H1 (cell line): Measurements from ENCODE around the gene COL4A1. TPM values are rescaled to one million over a fixed set of nuclear protein-coding genes. Genes with fewer than 3 reads are reported as not detected.

ENCODE experiments used
- CTCF ChIA-PET: fragments of 300-600 bp; sonication (Branson Sonifier 250); formaldehyde crosslinking; loops from one replicate; lab custom pipeline; 2021; ENCODE audit not compliant: partially characterized antibody; lab: Charles Lee
- POLR2A ChIA-PET: fragments of 300-600 bp; sonication (Branson Sonifier 250); formaldehyde crosslinking; loops from one replicate; lab custom pipeline; 2021; ENCODE audit warnings: inconsistent platforms; ENCODE audit not compliant: partially characterized antibody; lab: Charles Lee
- DNase-seq, 2 experiments: peaks; one replicate each; pipeline versions ENCODE4 v3.0.0 to v3.0.0-alpha.2; 2010 to 2022; ENCODE audit warnings: low spot score in 2 of 2, low read depth in 1 of 2, mixed read lengths in 1 of 2
- FAIRE-seq: peaks from 2 replicates; lab custom pipeline; 2011; peaks lifted over from hg19 to GRCh38; lab: Jason Lieb, UNC
- H2AFZ ChIP-seq: 2 replicates; pipeline ENCODE4 v1.8.1; 2012; ENCODE audit warnings: low read length, inconsistent platforms
- H2AK5ac ChIP-seq: 2 replicates; pipeline ENCODE4 v1.6.1; 2013; ENCODE audit warnings: low read depth, low read length
- H2BK120ac ChIP-seq: replicated peaks from 2 replicates; pipeline ENCODE3; 2013; ENCODE audit warnings: low read depth, low read length, inconsistent platforms
- H2BK12ac ChIP-seq: 2 replicates; pipeline ENCODE4 v1.6.1; 2013; ENCODE audit warnings: low read depth, low read length
- H2BK15ac ChIP-seq: 2 replicates; pipeline ENCODE4 v1.6.1; 2013; ENCODE audit warnings: low read length
- H2BK20ac ChIP-seq: 2 replicates; pipeline ENCODE4 v1.6.1; 2013; ENCODE audit warnings: low read length
- H2BK5ac ChIP-seq: 2 replicates; pipeline ENCODE4 v1.6.1; 2013; ENCODE audit warnings: low read depth, low read length
- H3K14ac ChIP-seq: 2 replicates; pipeline ENCODE4 v1.6.1; 2013; ENCODE audit warnings: inconsistent platforms; ENCODE audit not compliant: insufficient read length
- H3K18ac ChIP-seq: 2 replicates; pipeline ENCODE4 v1.6.1; 2013; ENCODE audit warnings: low read length; ENCODE audit errors: extremely low read depth
- H3K23ac ChIP-seq: 2 replicates; pipeline ENCODE4 v1.6.1; 2013; ENCODE audit warnings: inconsistent platforms; ENCODE audit not compliant: insufficient read length
- H3K23me2 ChIP-seq: 2 replicates; pipeline ENCODE4 v1.6.1; 2013; ENCODE audit warnings: low read depth, low read length
- H3K27ac ChIP-seq: 2 replicates; pipeline ENCODE4 v1.6.1; 2011; ENCODE audit warnings: low read depth, low read length, inconsistent platforms
- H3K27me3 ChIP-seq, 4 experiments: replicated peaks in 1 of 4; 1 replicate in 1 of 4; 2 replicates in 3 of 4; pipeline versions ENCODE4 v1.6.1 to v1.8.1; 2011 to 2013; ENCODE audit warnings: low read length in 3 of 4, mild to moderate bottlenecking in 3 of 4, inconsistent platforms in 2 of 4, mixed read lengths in 2 of 4, moderate library complexity in 1 of 4; ENCODE audit not compliant: control insufficient read depth in 3 of 4, insufficient read depth in 3 of 4; ENCODE audit errors: extremely low read depth in 1 of 4
- H3K36me3 ChIP-seq, 4 experiments: 2 replicates each; pipeline versions ENCODE4 v1.6.1 to v1.8.1; 2011 to 2013; ENCODE audit warnings: mild to moderate bottlenecking in 4 of 4, low read length in 3 of 4, moderate library complexity in 2 of 4, control low read depth in 1 of 4, inconsistent platforms in 1 of 4; ENCODE audit not compliant: insufficient read depth in 4 of 4, control insufficient read depth in 2 of 4
- H3K4ac ChIP-seq: replicated peaks from 2 replicates; pipeline ENCODE3; 2013; ENCODE audit warnings: low read length, low read depth, mixed read lengths, inconsistent platforms; ENCODE audit not compliant: insufficient read length
- H3K4me1 ChIP-seq, 4 experiments: replicated peaks in 1 of 4; 1 replicate in 1 of 4; 2 replicates in 3 of 4; pipeline versions ENCODE4 v1.6.1 to v1.8.1; 2011 to 2013; ENCODE audit warnings: low read length in 3 of 4, inconsistent platforms in 2 of 4, mixed read lengths in 1 of 4; ENCODE audit not compliant: insufficient read depth in 4 of 4, control insufficient read depth in 3 of 4
- H3K4me2 ChIP-seq, 2 experiments: 2 replicates each; pipeline versions ENCODE4 v1.6.1 to v1.8.1; 2011 to 2013; ENCODE audit warnings: low read depth in 2 of 2, low read length in 2 of 2, control low read depth in 1 of 2, inconsistent platforms in 1 of 2, mild to moderate bottlenecking in 1 of 2; ENCODE audit not compliant: insufficient read depth in 1 of 2
- H3K4me3 ChIP-seq, 4 experiments: fragments of 200-600, 300-600 bp in 1 of 4; sonication (generic), shearing (Covaris generic), sonication (Bioruptor Twin) in 1 of 4; 2 replicates each; pipeline versions ENCODE4 v1.5.1 to v1.8.1; 2011 to 2016; ENCODE audit warnings: low read length in 4 of 4, low read depth in 3 of 4, control low read depth in 2 of 4, inconsistent platforms in 2 of 4, mild to moderate bottlenecking in 2 of 4, mixed read lengths in 1 of 4, moderate library complexity in 1 of 4; ENCODE audit not compliant: insufficient read depth in 2 of 4; ENCODE audit errors: extremely low read depth in 1 of 4
- H3K56ac ChIP-seq: replicated peaks from 2 replicates; pipeline ENCODE3; 2013; ENCODE audit warnings: low read depth, mild to moderate bottlenecking, mixed read lengths, low read length, inconsistent platforms; ENCODE audit not compliant: insufficient read length
- H3K79me1 ChIP-seq: 2 replicates; pipeline ENCODE4 v1.6.1; 2013; ENCODE audit warnings: low read depth, low read length, control low read depth
- H3K79me2 ChIP-seq, 2 experiments: 2 replicates each; pipeline versions ENCODE4 v1.6.1 to v1.8.1; 2012 to 2013; ENCODE audit warnings: low read length in 2 of 2, mild to moderate bottlenecking in 2 of 2, inconsistent platforms in 1 of 2; ENCODE audit not compliant: insufficient read depth in 2 of 2, control insufficient read depth in 1 of 2
- H3K9ac ChIP-seq, 4 experiments: replicated peaks in 1 of 4; 1 replicate in 1 of 4; 2 replicates in 3 of 4; pipeline versions ENCODE4 v1.6.1 to v1.8.1; 2011 to 2013; ENCODE audit warnings: low read depth in 3 of 4, low read length in 3 of 4, control low read depth in 2 of 4, mild to moderate bottlenecking in 2 of 4, moderate library complexity in 2 of 4, inconsistent platforms in 1 of 4; ENCODE audit errors: extremely low read depth in 1 of 4
- H3K9me3 ChIP-seq, 2 experiments: 2 replicates each; pipeline versions ENCODE4 v1.6.1 to v1.8.1; 2012 to 2013; ENCODE audit warnings: mild to moderate bottlenecking in 2 of 2, moderate library complexity in 2 of 2, control low read depth in 1 of 2, inconsistent platforms in 1 of 2, low read depth in 1 of 2, low read length in 1 of 2, mixed read lengths in 1 of 2; ENCODE audit not compliant: insufficient read depth in 2 of 2
- H4K20me1 ChIP-seq, 2 experiments: replicated peaks in 1 of 2; 2 replicates each; pipeline versions ENCODE3 to v1.8.1; 2011 to 2013; ENCODE audit warnings: inconsistent platforms in 2 of 2, low read length in 2 of 2, mild to moderate bottlenecking in 1 of 2; ENCODE audit not compliant: insufficient read depth in 2 of 2, control insufficient read depth in 1 of 2
- H4K5ac ChIP-seq: 2 replicates; pipeline ENCODE4 v1.6.1; 2013; ENCODE audit warnings: low read length, low read depth, mixed read lengths, inconsistent platforms; ENCODE audit not compliant: insufficient read length
- H4K8ac ChIP-seq: 2 replicates; pipeline ENCODE4 v1.8.0; 2013; ENCODE audit warnings: mild to moderate bottlenecking, moderate library complexity, low read length, inconsistent platforms; ENCODE audit not compliant: insufficient read depth; ENCODE audit errors: extremely low read depth
- H4K91ac ChIP-seq: replicated peaks from 2 replicates; pipeline ENCODE3; 2013; ENCODE audit warnings: low read length, mixed read lengths, inconsistent platforms; ENCODE audit not compliant: insufficient read length
- CBX5 ChIP-seq: fragments of 300-800, 300-1000 bp; sonication (generic); IDR thresholded peaks from 2 replicates; pipeline ENCODE4 v1.7.1; 2016; ENCODE audit warnings: antibody characterized with exemption, low read length, low read depth
- CTBP2 ChIP-seq: IDR thresholded peaks from 2 replicates; pipeline ENCODE4 v1.7.0; 2011; ENCODE audit warnings: borderline replicate concordance, mild to moderate bottlenecking, moderate library complexity, mixed read lengths, low read length; ENCODE audit not compliant: insufficient read depth, insufficient read length
- EZH2 ChIP-seq: fragments of 200-600 bp; sonication (generic); IDR thresholded peaks from 2 replicates; pipeline ENCODE4 v1.7.1; 2012; ENCODE audit warnings: low read depth, mild to moderate bottlenecking, moderate library complexity, low read length, inconsistent platforms; ENCODE audit not compliant: severe bottlenecking
- HDAC2 ChIP-seq, 2 experiments: fragments of 300-600 bp in 1 of 2; sonication (generic) in 1 of 2; IDR thresholded peaks; 2 replicates each; pipeline ENCODE4 v1.6.1; 2011 to 2012; ENCODE audit warnings: low read depth in 2 of 2, low read length in 2 of 2, mild to moderate bottlenecking in 2 of 2, moderate library complexity in 2 of 2, borderline replicate concordance in 1 of 2, inconsistent platforms in 1 of 2
- PHF8 ChIP-seq: fragments of 200-600 bp; sonication (generic); conservative IDR thresholded peaks from 2 replicates; pipeline ENCODE4 v1.7.1; 2012; ENCODE audit warnings: low read depth, mild to moderate bottlenecking, inconsistent platforms, low read length, moderate library complexity
- RXRA ChIP-seq: IDR thresholded peaks from 2 replicates; pipeline ENCODE4 v1.6.1; 2011; ENCODE audit warnings: low read depth, mild to moderate bottlenecking, low read length, moderate library complexity; ENCODE audit not compliant: insufficient read depth
- TCF12 ChIP-seq: IDR thresholded peaks from 2 replicates; pipeline ENCODE4 v1.6.1; 2011; ENCODE audit warnings: low read depth, mild to moderate bottlenecking, low read length
- TEAD4 ChIP-seq: IDR thresholded peaks from 2 replicates; pipeline ENCODE4 v1.6.1; 2012; ENCODE audit warnings: low read depth, low read length, inconsistent platforms, mixed read lengths
- ZNF274 ChIP-seq: IDR thresholded peaks from 2 replicates; pipeline ENCODE4 v1.7.0; 2012; ENCODE audit warnings: low read length, borderline replicate concordance; ENCODE audit errors: extremely low read depth
- WGBS, 2 experiments: shearing (Covaris generic) in 1 of 2; methylation state at CpG; one replicate each; pipeline versions ENCODE4 v1.1.6 to v1.1.7; 2013 to 2015; ENCODE audit warnings: low lambda C conversion rate in 2 of 2, mixed read lengths in 2 of 2, inconsistent platforms in 1 of 2, low coverage in 1 of 2, missing lambda C conversion rate in 1 of 2; ENCODE audit not compliant: insufficient replicate concordance in 2 of 2, insufficient coverage in 1 of 2, insufficient read length in 1 of 2; ENCODE audit errors: extremely low coverage in 1 of 2, missing lambda C conversion rate in 1 of 2; 5-methylcytosine and 5-hydroxymethylcytosine counted together
- polyA plus RNA-seq, 7 experiments: library from polyadenylated mRNA; depleted of rRNA in 3 of 7; stranded (reverse) in 5 of 7; unstranded in 2 of 7; fragments of >200 nt in 5 of 7; fragments of 200-250 nt in 2 of 7; gene quantifications; 1 replicate in 5 of 7; 2 replicates in 1 of 7; 4 replicates in 1 of 7; pipeline versions ENCODE4 v1.2.1 to v1.2.3, GENCODE V29; 2011 to 2013; ENCODE audit warnings: missing spikeins in 2 of 7, mixed read lengths in 2 of 7
- total RNA-seq: library from RNA; stranded (reverse); fragmentation: NEBNext Ultra II Directional; extraction: Animal tissue kit (Norgen Biotek cat#: 25700); gene quantifications from 2 replicates; pipeline ENCODE4 v1.2.1, GENCODE V29; 2021
- TF ChIP-seq, protein P1 (sequence below): IDR thresholded peaks from 2 replicates; pipeline ENCODE4 v1.6.1; 2012; ENCODE audit warnings: low read length, inconsistent platforms

The COL4A1 gene
- total and polyA plus RNA-seq, 2 of the 8 experiments (the other 6 are each of a cell fraction or from before 2014, with no cell fraction given), result 30.7 to 82.0 TPM

DNA sequence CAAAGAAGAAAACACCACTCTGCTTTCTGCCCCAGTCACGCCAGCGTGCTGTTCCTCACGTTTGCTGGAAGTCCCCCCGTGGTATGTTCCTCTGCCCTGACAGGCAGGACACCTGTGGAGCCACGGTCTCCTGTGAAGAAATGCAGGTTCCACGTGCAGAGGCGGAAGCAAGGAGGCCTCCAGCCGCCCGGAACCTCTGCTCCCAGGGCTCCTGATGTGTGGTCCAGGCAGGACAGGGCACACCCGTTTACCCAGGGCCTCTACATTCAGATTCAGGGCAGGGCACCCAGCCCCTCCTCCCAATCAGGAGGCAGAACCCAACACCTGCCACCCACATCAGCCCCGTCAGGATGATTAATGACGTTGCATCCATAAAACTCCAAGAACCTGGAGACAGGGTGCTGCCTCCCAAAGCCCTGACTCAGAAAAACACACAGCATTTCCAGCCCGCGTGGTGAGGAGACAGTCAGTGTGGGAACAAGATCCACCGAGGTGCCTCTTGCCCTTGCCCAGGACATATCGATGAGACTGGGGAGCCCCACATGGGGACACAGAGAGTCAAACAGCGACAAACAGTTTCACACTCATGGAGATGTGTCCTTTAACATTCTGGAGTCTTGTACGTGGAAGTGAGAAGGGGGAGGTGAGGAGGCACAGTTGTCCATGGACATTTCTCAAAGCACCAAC lies 76.2 kb downstream of the COL4A1 start:
- Histone ChIP-seq H4K5ac (no peak overlapping the region), H4K91ac (no peak overlapping the region), H3K56ac (no peak overlapping the region), H4K8ac (no peak overlapping the region), H3K27me3 (no peaks in the 10 kb centered on the region), H3K4ac (no peak overlapping the region), H3K18ac (no peak overlapping the region), H2BK12ac (no peak overlapping the region), H4K20me1 (peaks cover 2 to 4% of the 10 kb centered on the region in 2 experiments), H3K14ac (no peak overlapping the region), H3K4me1 (peaks cover 0 to 4% (median 0%) of the 10 kb centered on the region in 4 experiments; a peak in 3 of 7 replicates), H3K4me3 (no peak overlapping the region), H3K23me2 (peaks cover 3% of the 10 kb centered on the region; the same call in 1 of the 2 replicates), H2BK15ac (no peak overlapping the region), H3K23ac (no peak overlapping the region), H3K79me2 (no peaks in the 10 kb centered on the region), H2BK20ac (no peak overlapping the region), H3K9ac (no peak overlapping the region), H3K9me3 (no peaks in the 10 kb centered on the region), H2AFZ (no peak overlapping the region), H3K79me1 (peaks cover 6% of the 10 kb centered on the region), H3K4me2 (no peak overlapping the region), H2BK5ac (no peak overlapping the region), H2AK5ac (no peak overlapping the region), H3K36me3 (no peaks in the 10 kb centered on the region), H2BK120ac (no peak overlapping the region), H3K27ac (no peak overlapping the region)
- ChIA-PET CTCF (interaction anchor here (3.6 kb wide), 1 partner anchor 14 kb away, joined by 29 read pairs; no protein-coding TSS in a partner anchor), POLR2A (no interaction called here)
- FAIRE-seq (no peak), DNase-seq (no peak)
- WGBS, 2 experiments, result 89% methylated on average over 17 of the region's 18 CpGs; no CpG with 5 or more reads in 1 of the 2 experiments
- no peak for TF ChIP-seq PHF8
- no peak for TF ChIP-seq EZH2
- TF ChIP-seq CBX5, result no peak
- TF ChIP-seq CTBP2, result no peak
- no peak for TF ChIP-seq TCF12
- TF ChIP-seq TEAD4, result no peak
- TF ChIP-seq HDAC2 (IDR thresholded peaks at IDR 0.05; ENCODE audit: borderline replicate concordance in 1 of 2, low read depth in 2 of 2, low read length in 2 of 2), result no peak
- no peak for TF ChIP-seq RXRA
- TF ChIP-seq ZNF274, result no peak
- TF ChIP-seq, protein P1, sequence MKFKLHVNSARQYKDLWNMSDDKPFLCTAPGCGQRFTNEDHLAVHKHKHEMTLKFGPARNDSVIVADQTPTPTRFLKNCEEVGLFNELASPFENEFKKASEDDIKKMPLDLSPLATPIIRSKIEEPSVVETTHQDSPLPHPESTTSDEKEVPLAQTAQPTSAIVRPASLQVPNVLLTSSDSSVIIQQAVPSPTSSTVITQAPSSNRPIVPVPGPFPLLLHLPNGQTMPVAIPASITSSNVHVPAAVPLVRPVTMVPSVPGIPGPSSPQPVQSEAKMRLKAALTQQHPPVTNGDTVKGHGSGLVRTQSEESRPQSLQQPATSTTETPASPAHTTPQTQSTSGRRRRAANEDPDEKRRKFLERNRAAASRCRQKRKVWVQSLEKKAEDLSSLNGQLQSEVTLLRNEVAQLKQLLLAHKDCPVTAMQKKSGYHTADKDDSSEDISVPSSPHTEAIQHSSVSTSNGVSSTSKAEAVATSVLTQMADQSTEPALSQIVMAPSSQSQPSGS, result no peak
